Measurements from ENCODE around the gene NSG1. TPM values are rescaled to one million over a fixed set of nuclear protein-coding genes. Genes with fewer than 3 reads are reported as not detected.

The NSG1 gene
- total and polyA plus RNA-seq, 2 of the 8 experiments (the other 6 are each of a cell fraction or from before 2014, with no cell fraction given) = 35.7 to 61.4 TPM

- H3K4me1 ChIP-seq (replicated peaks in 1 of 4; ENCODE audit: control insufficient read depth in 3 of 4, insufficient read depth in 4 of 4, low read length in 3 of 4) = peaks cover 0 to 8% (median 6%) of the 10 kb centered on the region in 4 experiments; a peak in 5 of 7 replicates
- no peak overlapping the region for H3K4me3 ChIP-seq (ENCODE audit: extremely low read depth in 1 of 4, insufficient read depth in 2 of 4, low read depth in 3 of 4, low read length in 4 of 4)
- H3K4me2 ChIP-seq (ENCODE audit: insufficient read depth in 1 of 2, low read depth in 2 of 2, low read length in 2 of 2) = no peak overlapping the region
- H2BK5ac ChIP-seq (ENCODE audit: low read depth, low read length) = no peak overlapping the region
- H3K18ac ChIP-seq (ENCODE audit: extremely low read depth, low read length) = no peak overlapping the region
- peaks cover 4% of the 10 kb centered on the region; the same call in 1 of the 2 replicates for H3K23me2 ChIP-seq (ENCODE audit: low read depth, low read length)
- H3K56ac ChIP-seq (replicated peaks; ENCODE audit: insufficient read length, low read depth, low read length) = no peak overlapping the region
- H3K23ac ChIP-seq (ENCODE audit: insufficient read length) = no peak overlapping the region
- no peak overlapping the region for H3K4ac ChIP-seq (replicated peaks; ENCODE audit: insufficient read length, low read depth, low read length)
- no peak overlapping the region for H2BK120ac ChIP-seq (replicated peaks; ENCODE audit: low read depth, low read length)
- H4K5ac ChIP-seq (ENCODE audit: insufficient read length, low read depth, low read length) = no peak overlapping the region
- no peak for FAIRE-seq
- H2BK12ac ChIP-seq (ENCODE audit: low read depth, low read length) = no peak overlapping the region
- no peak overlapping the region for H4K91ac ChIP-seq (replicated peaks; ENCODE audit: insufficient read length, low read length)
- ChIA-PET POLR2A (ENCODE audit: partially characterized antibody) (no interaction called here), CTCF (ENCODE audit: partially characterized antibody) (interaction anchor here (0.6 to 3.2 kb wide), 4 partner anchors 8 to 284 kb away, joined by 3 to 20 read pairs (median 3); no protein-coding TSS in a partner anchor)
- H4K20me1 ChIP-seq (replicated peaks in 1 of 2; ENCODE audit: control insufficient read depth in 1 of 2, insufficient read depth in 2 of 2, low read length in 2 of 2) = peaks cover 0 to 9% of the 10 kb centered on the region in 2 experiments
- no peak for DNase-seq (ENCODE audit: low read depth in 1 of 2, low spot score in 2 of 2)
- H3K79me2 ChIP-seq (ENCODE audit: control insufficient read depth in 1 of 2, insufficient read depth in 2 of 2, low read length in 2 of 2) = no peaks in the 10 kb centered on the region
- no peaks in the 10 kb centered on the region for H3K9me3 ChIP-seq (ENCODE audit: insufficient read depth in 2 of 2, low read depth in 1 of 2, low read length in 1 of 2)
- no peak overlapping the region for H2AFZ ChIP-seq (ENCODE audit: low read length)
- no peak overlapping the region for H3K27ac ChIP-seq (ENCODE audit: low read depth, low read length)
- no peak overlapping the region for H2BK20ac ChIP-seq (ENCODE audit: low read length)
- H3K14ac ChIP-seq (ENCODE audit: insufficient read length) = no peak overlapping the region
- H3K36me3 ChIP-seq (ENCODE audit: control insufficient read depth in 2 of 4, insufficient read depth in 4 of 4, low read length in 3 of 4) = peaks cover 2 to 9% (median 6%) of the 10 kb centered on the region in 4 experiments; a peak in 6 of 8 replicates
- peaks cover 0 to 6% (median 6%) of the 10 kb centered on the region in 4 experiments; a peak in 5 of 7 replicates for H3K27me3 ChIP-seq (replicated peaks in 1 of 4; ENCODE audit: control insufficient read depth in 3 of 4, extremely low read depth in 1 of 4, insufficient read depth in 3 of 4, low read length in 3 of 4)
- H3K79me1 ChIP-seq (ENCODE audit: low read depth, low read length) = 0 out of 2 replicates have a peak, but pooled peaks cover 2% of the 10 kb centered on the region
- H2BK15ac ChIP-seq (ENCODE audit: low read length) = no peak overlapping the region
- 92% methylated on average over 13 of the region's 13 CpGs; no CpG with 5 or more reads in 1 of the 2 experiments for WGBS, 2 experiments (ENCODE audit: extremely low coverage in 1 of 2, insufficient coverage in 1 of 2, insufficient read length in 1 of 2, insufficient replicate concordance in 2 of 2, low coverage in 1 of 2, low lambda C conversion rate in 2 of 2, missing lambda C conversion rate in 1 of 2)
- no peak overlapping the region for H2AK5ac ChIP-seq (ENCODE audit: low read depth, low read length)
- no peak overlapping the region for H3K9ac ChIP-seq (replicated peaks in 1 of 4; ENCODE audit: extremely low read depth in 1 of 4, low read depth in 3 of 4, low read length in 3 of 4)
- no peak overlapping the region for H4K8ac ChIP-seq (ENCODE audit: extremely low read depth, insufficient read depth, low read length)
- no peak for TF ChIP-seq SUZ12 (IDR thresholded peaks at IDR 0.05; ENCODE audit: low read length)
- no peak for TF ChIP-seq GTF2F1 (IDR thresholded peaks at IDR 0.05; ENCODE audit: borderline replicate concordance, low read depth, low read length)
- no peak for TF ChIP-seq TAF1 (IDR thresholded peaks at IDR 0.05; ENCODE audit: low read depth, low read length)
- TF ChIP-seq JUND (IDR thresholded peaks at IDR 0.05; ENCODE audit: low read length) = no peak
- TF ChIP-seq MAX (IDR thresholded peaks at IDR 0.05) = no peak
Measured at GRCh38 chr4:4392501-4393183, 5.7 kb downstream of the NSG1 start.

All from H1 (cell line).